ENCODE measurements around the gene DMBX1. TPM values are rescaled to one million over a fixed set of nuclear protein-coding genes. Genes with fewer than 3 reads are reported as not detected.
A peak's percentile ranks its signal among the peaks of the same experiment; 100 is the strongest.

The DMBX1 gene
- total and polyA plus RNA-seq, 2 of the 13 experiments (the other 11 are each of a cell fraction or from before 2014, with no cell fraction given), result not detected

- CTCF ChIA-PET (ENCODE audit: low intra/inter-chr PET ratio, low total read pairs), result no interaction called here
- in situ Hi-C loops (cut with HindIII; ENCODE audit: extremely low pct_ligation_motif_present, low pct_unique_long_range_greater_than_20kb) (no loop called here), intact Hi-C loops (cut with micrococcal nuclease; ENCODE audit: unreplicated experiment) (no loop called here)
- ATAC-seq (no peak), FAIRE-seq (no peak), DNase-seq (ENCODE audit: low spot score) (no peak)
- Histone ChIP-seq H3K4me2 (ENCODE audit: low read depth, low read length) (no peak overlapping the region), H3K9me3 (ENCODE audit: low read length) (no peaks in the 10 kb centered on the region), H3K4me1 (ENCODE audit: insufficient read depth, low read length) (no peaks in the 10 kb centered on the region), H3K9ac (ENCODE audit: insufficient read depth, low read depth, low read length) (no peak overlapping the region), H3K27ac (ENCODE audit: extremely low read length, insufficient read depth, low read length) (no peak overlapping the region), H3K27me3 (ENCODE audit: control insufficient read depth in 1 of 2, insufficient read depth in 2 of 2, low read length in 2 of 2) (peaks cover 4 to 41% of the 10 kb centered on the region in 2 experiments), H3K79me2 (ENCODE audit: insufficient read depth, low read length) (no peaks in the 10 kb centered on the region), H2AFZ (ENCODE audit: low read length) (no peak overlapping the region), H3K4me3 (replicated peaks in 1 of 3; ENCODE audit: insufficient read depth in 1 of 3, low read depth in 2 of 3, low read length in 3 of 3) (no peak overlapping the region), H4K20me1 (ENCODE audit: insufficient read depth, low read length) (no peaks in the 10 kb centered on the region), H3K36me3 (replicated peaks in 1 of 2; ENCODE audit: control insufficient read depth in 1 of 2, insufficient read depth in 2 of 2, low read length in 2 of 2) (no peaks in the 10 kb centered on the region)
- no TSS peak for BruUV-seq (replicated peaks)
- POLR2A ChIA-PET, result no interaction called here
- TF ChIP-seq KDM2A (CRISPR knock-in tag; IDR thresholded peaks at IDR 0.05; ENCODE audit: borderline replicate concordance, low read depth) (no peak), SMAD1 (CRISPR knock-in tag; IDR thresholded peaks at IDR 0.05; ENCODE audit: borderline replicate concordance, low read depth) (no peak), E2F1 (CRISPR knock-in tag; IDR thresholded peaks at IDR 0.05) (no peak), ZNF367 (CRISPR knock-in tag; IDR thresholded peaks at IDR 0.05; ENCODE audit: borderline replicate concordance) (no peak)
- WGBS (ENCODE audit: low lambda C conversion rate), result 7% methylated on average over 2 of the region's 2 CpGs
Measured at GRCh38 chr1:46537651-46538050, 48.0 kb downstream of the DMBX1 start.

- ChIA-PET CTCF (ENCODE audit: low intra/inter-chr PET ratio, low total read pairs) (no interaction called here), POLR2A (no interaction called here)
- Histone ChIP-seq H3K79me2 (ENCODE audit: insufficient read depth, low read length) (no peaks in the 10 kb centered on the region), H4K20me1 (ENCODE audit: insufficient read depth, low read length) (no peaks in the 10 kb centered on the region), H3K27ac (ENCODE audit: extremely low read length, insufficient read depth, low read length) (no peak overlapping the region), H2AFZ (ENCODE audit: low read length) (no peak overlapping the region), H3K36me3 (replicated peaks in 1 of 2; ENCODE audit: control insufficient read depth in 1 of 2, insufficient read depth in 2 of 2, low read length in 2 of 2) (no peaks in the 10 kb centered on the region), H3K9me3 (ENCODE audit: low read length) (no peaks in the 10 kb centered on the region), H3K4me3 (replicated peaks in 1 of 3; ENCODE audit: insufficient read depth in 1 of 3, low read depth in 2 of 3, low read length in 3 of 3) (no peak overlapping the region), H3K4me2 (ENCODE audit: low read depth, low read length) (no peak overlapping the region), H3K9ac (ENCODE audit: insufficient read depth, low read depth, low read length) (no peak overlapping the region), H3K27me3 (ENCODE audit: control insufficient read depth in 1 of 2, insufficient read depth in 2 of 2, low read length in 2 of 2) (peaks cover 4 to 44% of the 10 kb centered on the region in 2 experiments), H3K4me1 (ENCODE audit: insufficient read depth, low read length) (no peaks in the 10 kb centered on the region)
- no peak for FAIRE-seq
- TF ChIP-seq ZSCAN25 (CRISPR knock-in tag; IDR thresholded peaks at IDR 0.05) (0 out of 2 replicates have a peak, but pooled peaks have one; percentile 52), ZNF343 (CRISPR knock-in tag; IDR thresholded peaks at IDR 0.05) (no peak)
- no peak for ATAC-seq
- in situ Hi-C loops (cut with HindIII; ENCODE audit: extremely low pct_ligation_motif_present, low pct_unique_long_range_greater_than_20kb) (no loop called here), intact Hi-C loops (cut with micrococcal nuclease; ENCODE audit: unreplicated experiment) (no loop called here)
- WGBS (ENCODE audit: low lambda C conversion rate), result 20% methylated on average over 2 of the region's 2 CpGs
- BruUV-seq (replicated peaks), result no TSS peak
- DNase-seq (ENCODE audit: low spot score), result no peak
Measured at GRCh38 chr1:46538147-46538546, 48.5 kb downstream of the DMBX1 start.

Other genes with a start within 250 kb of the DMBX1 start
- gene RAD54L, start 242.1 kb upstream of the DMBX1 start, total RNA-seq (2016; rRNA removed; fragmentation: Illumina TruSeq; extraction: Trizol), result 30.0 and 30.1 TPM in 2 replicates
- 8.1 and 10.2 TPM in 2 replicates for gene RAD54L, start 242.1 kb upstream of the DMBX1 start, polyA plus RNA-seq (2011; rRNA removed)
- 51.9 and 53.6 TPM in 2 replicates for gene LRRC41, start 186.2 kb upstream of the DMBX1 start, total RNA-seq (2016; rRNA removed; fragmentation: Illumina TruSeq; extraction: Trizol)
- gene LRRC41, start 186.2 kb upstream of the DMBX1 start, polyA plus RNA-seq (2011; rRNA removed), result 48.1 and 64.1 TPM in 2 replicates
- gene UQCRH, start 186.1 kb upstream of the DMBX1 start, total RNA-seq (2016; rRNA removed; fragmentation: Illumina TruSeq; extraction: Trizol), result 556 and 776 TPM in 2 replicates
- gene UQCRH, start 186.1 kb upstream of the DMBX1 start, polyA plus RNA-seq (2011; rRNA removed), result 389 and 548 TPM in 2 replicates
- 23.5 and 27.1 TPM in 2 replicates for gene NSUN4, start 149.0 kb upstream of the DMBX1 start, total RNA-seq (2016; rRNA removed; fragmentation: Illumina TruSeq; extraction: Trizol)
- gene NSUN4, start 149.0 kb upstream of the DMBX1 start, polyA plus RNA-seq (2011; rRNA removed), result 21.5 and 24.0 TPM in 2 replicates
- gene FAAH, start 95.5 kb upstream of the DMBX1 start, total RNA-seq (2016; rRNA removed; fragmentation: Illumina TruSeq; extraction: Trizol), result 1.5 and 11.0 TPM in 2 replicates
- 5.4 and 7.3 TPM in 2 replicates for gene FAAH, start 95.5 kb upstream of the DMBX1 start, polyA plus RNA-seq (2011; rRNA removed)
- not detected in 2 replicates for gene KNCN, start 61.8 kb downstream of the DMBX1 start, total RNA-seq (2016; rRNA removed; fragmentation: Illumina TruSeq; extraction: Trizol)
- gene KNCN, start 61.8 kb downstream of the DMBX1 start, polyA plus RNA-seq (2011; rRNA removed), result not detected in 2 replicates
- gene MKNK1, start 114.4 kb downstream of the DMBX1 start, total RNA-seq (2016; rRNA removed; fragmentation: Illumina TruSeq; extraction: Trizol), result 14.7 and 18.5 TPM in 2 replicates
- gene MKNK1, start 114.4 kb downstream of the DMBX1 start, polyA plus RNA-seq (2011; rRNA removed), result 24.1 and 25.6 TPM in 2 replicates
- 3.1 and 3.5 TPM in 2 replicates for gene MOB3C, start 127.0 kb downstream of the DMBX1 start, total RNA-seq (2016; rRNA removed; fragmentation: Illumina TruSeq; extraction: Trizol)
- gene MOB3C, start 127.0 kb downstream of the DMBX1 start, polyA plus RNA-seq (2011; rRNA removed), result 4.1 and 6.8 TPM in 2 replicates
- gene ATPAF1, start 178.5 kb downstream of the DMBX1 start, total RNA-seq (2016; rRNA removed; fragmentation: Illumina TruSeq; extraction: Trizol), result 66.6 and 82.9 TPM in 2 replicates
- 57.3 and 76.7 TPM in 2 replicates for gene ATPAF1, start 178.5 kb downstream of the DMBX1 start, polyA plus RNA-seq (2011; rRNA removed)
- not detected in 2 replicates for gene TEX38, start 182.0 kb downstream of the DMBX1 start, total RNA-seq (2016; rRNA removed; fragmentation: Illumina TruSeq; extraction: Trizol)
- gene TEX38, start 182.0 kb downstream of the DMBX1 start, polyA plus RNA-seq (2011; rRNA removed), result 0.07 and 0.18 TPM in 2 replicates
- 17.4 and 17.9 TPM in 2 replicates for gene EFCAB14, start 229.3 kb downstream of the DMBX1 start, total RNA-seq (2016; rRNA removed; fragmentation: Illumina TruSeq; extraction: Trizol)
- gene EFCAB14, start 229.3 kb downstream of the DMBX1 start, polyA plus RNA-seq (2011; rRNA removed), result 12.4 and 13.4 TPM in 2 replicates